T-helper 1 cell (primary cell): Measurements from ENCODE around the gene ABCC6.
"Not testable (repeated sequence)": the region's sequence is repeated elsewhere in the genome, so short reads cannot be mapped to it uniquely, and the experiment has no call there.

Source experiments
- DNase-seq, 5 donors: peaks; one replicate each; pipeline ENCODE4 v3.0.0-alpha.2; 2012 to 2020
- total RNA-seq, 4 donors: gene quantifications; one replicate each; lab custom pipeline; 2026; lab: John Stamatoyannopoulos, UW

ABCC6 gene
- total RNA-seq = 0 to 0.08 (median 0) reads per million in 4 donors

DNA sequence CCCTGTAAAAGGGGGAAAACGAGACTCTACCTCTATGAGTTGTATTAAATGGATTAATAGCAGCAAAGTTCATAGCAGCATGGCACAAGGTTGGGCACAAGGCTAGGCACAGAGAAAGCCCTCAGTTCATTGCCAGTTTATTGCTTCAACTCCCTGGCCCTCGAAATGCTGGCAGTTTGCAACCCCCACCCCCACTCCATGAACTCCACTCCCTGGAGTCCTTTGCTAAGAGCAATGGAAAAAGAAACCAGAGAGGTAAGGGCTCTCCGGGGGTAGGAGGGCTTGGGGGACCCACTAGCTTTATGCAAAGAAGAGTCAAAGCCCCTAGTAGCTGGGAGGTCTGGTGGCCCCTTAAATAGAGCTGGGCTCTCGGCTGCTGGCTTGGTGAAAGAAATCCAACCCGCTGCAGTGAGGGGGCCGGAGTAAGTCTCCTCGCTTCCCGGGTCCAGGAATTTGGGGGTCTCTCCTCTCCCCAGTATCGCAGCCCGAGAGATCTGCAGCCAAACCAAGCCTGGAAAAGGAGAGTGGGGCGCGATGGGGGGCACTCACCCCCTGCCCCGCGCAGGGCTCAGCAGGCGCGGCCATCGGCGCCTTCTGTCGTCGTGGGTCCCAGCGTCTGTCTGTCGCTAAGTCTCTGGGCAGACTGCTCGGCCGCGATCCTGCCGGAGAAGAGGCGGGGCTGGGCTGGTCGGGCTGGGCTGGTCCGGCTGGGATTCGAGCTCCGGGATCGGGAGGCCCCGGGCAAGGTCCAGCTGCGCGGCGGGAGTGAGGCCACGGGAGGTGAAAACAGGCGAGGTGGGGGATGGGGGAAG is at the start of gene ABCC6:
ABCC6 (minus strand) TSS at position 645 of the 812 bp plus-strand sequence; CDS start at position 585, 60 bp downstream.
- not testable (repeated sequence) for DNase-seq

DNA sequence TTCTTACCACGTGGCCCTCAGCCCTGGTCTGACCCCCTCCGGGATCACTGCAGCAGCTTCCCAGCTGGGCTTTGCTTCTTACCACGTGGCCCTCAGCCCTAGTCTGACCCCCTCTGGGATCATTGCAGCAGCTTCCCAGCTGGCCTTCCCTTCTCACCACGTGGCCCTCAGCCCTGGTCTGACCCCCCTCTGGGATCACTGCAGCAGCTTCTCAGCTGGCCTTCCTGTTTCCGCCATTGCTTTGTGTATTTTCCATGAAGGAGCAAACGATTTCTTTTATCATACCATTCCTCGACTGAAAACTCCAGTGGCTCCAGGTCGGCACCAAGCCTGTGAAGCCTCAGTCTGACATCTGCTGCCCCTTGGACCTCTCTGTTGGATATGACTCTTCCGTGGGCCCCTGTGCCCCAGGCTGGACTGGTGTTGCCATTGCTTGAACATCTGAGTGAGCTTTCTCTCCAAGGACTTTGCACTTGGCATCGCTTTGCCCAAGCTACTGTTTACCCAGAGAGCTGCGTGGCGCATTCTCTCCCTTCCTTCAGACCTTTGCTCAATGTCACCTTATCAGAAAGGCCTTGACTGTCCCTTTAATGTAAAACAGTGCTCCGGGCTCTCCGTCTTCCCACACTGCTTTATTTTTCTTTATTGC is 49.4 kb upstream of the ABCC6 start:
- not testable (repeated sequence) for DNase-seq

DNA sequence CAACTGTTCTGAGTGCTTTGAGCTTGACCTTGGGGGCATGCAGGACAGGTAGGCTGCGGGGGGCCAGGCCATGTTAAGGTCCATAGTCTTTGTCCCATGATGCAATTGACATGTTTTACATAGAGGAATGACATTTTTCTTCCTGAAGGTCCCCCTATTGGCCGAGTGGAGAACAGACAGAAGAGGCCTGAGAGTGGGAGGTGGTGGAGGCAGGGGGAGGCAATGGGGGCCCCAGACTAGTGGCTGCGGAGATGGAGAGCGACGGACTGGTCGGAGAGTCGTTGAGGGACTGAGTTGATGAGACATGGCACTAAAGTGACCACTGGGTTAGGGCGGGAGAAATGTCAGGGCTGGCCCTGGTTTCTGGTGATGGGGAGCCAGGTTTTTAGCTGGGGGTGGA is 48.4 kb upstream of the ABCC6 start:
- not testable (repeated sequence) for DNase-seq

DNA sequence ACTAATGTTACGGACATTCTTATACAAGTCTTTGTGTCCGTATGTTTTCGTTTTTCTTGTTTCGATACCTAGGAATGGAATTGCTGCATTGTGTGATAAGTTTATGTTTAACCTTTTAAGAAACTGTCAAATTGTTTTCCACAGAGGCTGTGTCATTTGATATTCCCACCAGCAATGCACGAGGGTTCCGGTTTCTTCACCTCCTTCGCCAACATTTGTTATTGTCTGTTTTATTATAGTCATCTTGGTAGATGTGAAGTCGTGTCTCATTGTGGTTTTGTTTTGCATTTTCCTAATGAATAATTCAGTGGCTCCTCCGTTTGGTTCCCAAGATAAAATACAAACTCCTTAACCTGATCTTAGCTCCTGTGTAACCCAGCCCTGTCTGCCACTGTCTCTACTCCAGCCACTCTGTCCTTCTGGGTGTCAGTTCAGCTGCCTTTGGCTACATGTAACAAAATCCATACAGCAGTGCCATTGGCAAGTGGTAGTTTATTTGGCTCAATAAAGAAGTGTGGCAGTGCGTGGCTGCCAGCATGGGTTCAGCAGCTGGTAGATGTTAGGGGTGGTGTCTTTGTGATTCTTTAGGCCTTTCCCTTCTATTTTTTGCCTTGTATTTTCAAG is 45.0 kb upstream of the ABCC6 start:
- not testable (repeated sequence) for DNase-seq

GRCh38 chr16:16267708-16268107 is 44.4 kb upstream of the ABCC6 start:
- not testable (repeated sequence) for DNase-seq

GRCh38 chr16:16265044-16265443 is 41.8 kb upstream of the ABCC6 start:
- not testable (repeated sequence) for DNase-seq

DNA sequence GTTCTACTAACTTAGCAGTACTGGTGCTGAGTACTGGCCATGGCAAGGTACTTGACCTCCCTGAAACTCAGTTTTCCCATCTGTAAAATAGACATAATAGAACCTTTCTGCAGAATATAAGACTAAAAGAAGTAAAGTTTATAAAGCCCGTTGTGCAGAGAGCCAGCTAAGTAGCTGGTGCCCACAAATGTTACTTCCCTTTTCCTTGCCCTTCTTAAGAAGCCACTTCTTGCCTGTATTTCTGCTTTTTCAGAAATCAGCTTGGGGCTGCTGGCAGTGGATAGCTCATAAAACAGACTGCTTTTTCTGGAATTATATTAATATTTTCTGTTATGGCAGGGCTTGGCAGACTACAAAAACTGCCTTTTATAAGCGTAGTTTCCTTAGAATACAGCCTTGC is 40.7 kb upstream of the ABCC6 start:
- DNase-seq = not testable (repeated sequence)

- not testable (repeated sequence) for DNase-seq
Observed at GRCh38 chr16:16262954-16263555, 39.8 kb upstream of the ABCC6 start.

DNA sequence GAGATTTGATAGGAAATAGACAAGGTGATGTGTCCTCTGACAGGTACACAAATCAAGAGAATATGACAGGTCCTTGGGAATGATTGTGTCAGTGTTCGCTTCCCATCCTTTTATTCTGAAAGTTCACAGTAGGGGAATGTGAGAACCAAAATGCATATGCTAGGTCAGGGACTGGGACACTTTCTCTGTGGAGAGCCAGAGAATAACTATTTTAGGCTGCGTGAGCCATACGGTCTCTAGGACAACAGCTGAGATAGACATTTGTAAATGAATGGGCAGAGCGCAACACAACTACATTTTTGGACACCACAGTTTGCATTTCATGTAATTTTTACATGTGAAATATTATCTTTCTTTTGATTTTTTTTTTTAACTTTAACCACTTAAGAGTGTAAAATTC is 36.7 kb upstream of the ABCC6 start:
- DNase-seq = not testable (repeated sequence)

GRCh38 chr16:16258822-16259221 is 35.5 kb upstream of the ABCC6 start:
- not testable (repeated sequence) for DNase-seq

GRCh38 chr16:16257301-16257923 is 34.1 kb upstream of the ABCC6 start:
- DNase-seq = not testable (repeated sequence)

- not testable (repeated sequence) for DNase-seq
Observed at GRCh38 chr16:16252377-16252776, 29.1 kb upstream of the ABCC6 start.

GRCh38 chr16:16249621-16250330 is 26.5 kb upstream of the ABCC6 start:
- DNase-seq = not testable (repeated sequence)

DNA sequence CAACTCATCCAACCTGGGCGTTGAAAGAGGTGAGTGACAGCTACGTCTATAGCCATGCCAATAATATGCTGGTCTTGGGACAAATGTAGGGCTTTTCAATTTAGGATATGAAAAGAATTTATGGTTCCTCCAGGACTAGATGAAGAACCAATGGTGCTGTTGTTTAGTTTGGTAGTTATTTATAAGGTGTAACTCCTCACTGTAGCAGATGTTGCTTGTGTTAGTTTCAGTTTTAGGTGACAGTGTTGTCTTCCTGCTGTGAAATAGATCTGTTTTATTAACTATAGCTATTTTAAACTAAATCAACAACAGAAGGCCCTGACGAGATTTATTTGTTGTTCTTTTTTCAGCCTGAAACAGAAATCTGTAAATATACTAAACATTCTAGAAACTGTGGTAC is 24.1 kb upstream of the ABCC6 start:
- DNase-seq = not testable (repeated sequence)

- not testable (repeated sequence) for DNase-seq
Observed at GRCh38 chr16:16246578-16247262, 23.4 kb upstream of the ABCC6 start.

DNA sequence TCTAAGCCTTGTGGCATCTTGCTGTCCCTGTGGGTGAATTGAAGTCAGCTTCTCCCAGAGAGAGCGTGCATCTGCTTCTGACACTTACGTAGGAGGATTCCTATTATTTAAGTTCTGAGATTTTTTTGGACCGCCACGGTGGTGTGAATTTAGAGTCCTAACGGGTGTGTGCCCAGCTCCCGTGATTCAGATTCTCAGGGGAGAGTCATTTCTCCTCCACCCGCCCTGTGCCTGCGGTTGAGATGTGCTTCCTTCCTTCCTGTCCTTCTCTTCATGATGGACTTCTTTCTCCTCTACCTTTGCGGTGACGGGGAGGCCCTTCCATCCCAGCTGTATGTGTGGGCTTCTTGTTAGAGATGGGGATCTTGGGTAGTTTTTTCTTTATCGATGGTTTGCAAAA is 20.6 kb upstream of the ABCC6 start:
- DNase-seq = not testable (repeated sequence)

- not testable (repeated sequence) for DNase-seq
Observed at GRCh38 chr16:16240667-16241066, 17.4 kb upstream of the ABCC6 start.

DNA sequence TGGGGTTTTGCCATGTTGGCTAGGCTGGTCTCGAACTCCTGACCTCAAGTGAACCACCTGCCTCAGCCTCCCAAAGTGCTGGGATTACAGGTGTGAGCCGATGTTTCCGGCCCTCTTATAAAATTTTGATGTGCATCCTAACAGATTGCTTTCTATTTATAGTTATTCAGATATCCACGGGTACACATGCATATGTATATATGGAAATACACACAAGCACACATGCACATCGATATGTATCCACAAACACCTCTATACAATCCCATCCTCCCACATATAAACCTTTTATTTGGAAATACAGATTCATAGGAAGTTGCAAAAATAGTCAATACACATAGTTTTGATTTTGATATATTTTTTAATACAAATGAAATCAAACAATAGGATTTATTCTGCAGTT is 14.4 kb upstream of the ABCC6 start:
- DNase-seq = not testable (repeated sequence)

GRCh38 chr16:16237071-16237470 is 13.8 kb upstream of the ABCC6 start:
- DNase-seq = not testable (repeated sequence)

DNA sequence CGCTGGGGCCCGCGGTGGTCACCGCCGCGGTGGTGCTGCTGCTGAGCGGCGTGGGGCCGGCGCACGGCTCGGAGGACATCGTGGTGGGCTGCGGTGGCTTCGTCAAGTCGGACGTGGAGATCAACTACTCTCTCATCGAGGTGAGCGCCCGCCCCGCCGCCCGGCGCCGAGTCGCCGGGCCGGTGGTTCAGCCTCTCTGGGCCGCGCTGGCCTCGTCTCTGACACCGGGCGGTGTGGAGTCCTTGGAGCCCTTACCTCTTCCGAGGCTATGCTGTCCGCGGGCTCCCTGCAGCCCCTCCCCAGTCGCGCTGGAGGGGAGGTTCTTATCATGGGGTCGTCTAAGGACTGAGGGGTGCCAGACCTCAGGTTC is 9.4 kb upstream of the ABCC6 start:
- not testable (repeated sequence) for DNase-seq

GRCh38 chr16:16223662-16224241 is 458 bp upstream of the ABCC6 start:
- DNase-seq = not testable (repeated sequence)
